Tibial nerve (tissue), 4 donors: ENCODE data around the gene KAT6B.

Source experiments
- EP300 ChIP-seq, 2 donors: sonication (generic); formaldehyde crosslinking; IDR thresholded peaks; one replicate each; pipeline ENCODE4 v1.6.1; 2017; ENCODE audit warnings: antibody characterized with exemption in 2 of 2, mild to moderate bottlenecking in 1 of 2
- POLR2A ChIP-seq, 2 donors: fragments of 450-650 bp; IDR thresholded peaks; one replicate each; pipeline ENCODE4 v1.6.1; 2017; ENCODE audit warnings: antibody characterized with exemption in 2 of 2, mild to moderate bottlenecking in 2 of 2, moderate library complexity in 2 of 2
- TF ChIP-seq, protein P1 (sequence below), 5 experiments: fragments of 200-600 bp in 3 of 5; fragments of 450-650 bp in 2 of 5; sonication (generic) in 3 of 5; IDR thresholded peaks; one replicate each; pipeline ENCODE4 v1.5.1; 2016 to 2019; ENCODE audit warnings: antibody characterized with exemption in 5 of 5, mild to moderate bottlenecking in 3 of 5, moderate library complexity in 2 of 5

DNA sequence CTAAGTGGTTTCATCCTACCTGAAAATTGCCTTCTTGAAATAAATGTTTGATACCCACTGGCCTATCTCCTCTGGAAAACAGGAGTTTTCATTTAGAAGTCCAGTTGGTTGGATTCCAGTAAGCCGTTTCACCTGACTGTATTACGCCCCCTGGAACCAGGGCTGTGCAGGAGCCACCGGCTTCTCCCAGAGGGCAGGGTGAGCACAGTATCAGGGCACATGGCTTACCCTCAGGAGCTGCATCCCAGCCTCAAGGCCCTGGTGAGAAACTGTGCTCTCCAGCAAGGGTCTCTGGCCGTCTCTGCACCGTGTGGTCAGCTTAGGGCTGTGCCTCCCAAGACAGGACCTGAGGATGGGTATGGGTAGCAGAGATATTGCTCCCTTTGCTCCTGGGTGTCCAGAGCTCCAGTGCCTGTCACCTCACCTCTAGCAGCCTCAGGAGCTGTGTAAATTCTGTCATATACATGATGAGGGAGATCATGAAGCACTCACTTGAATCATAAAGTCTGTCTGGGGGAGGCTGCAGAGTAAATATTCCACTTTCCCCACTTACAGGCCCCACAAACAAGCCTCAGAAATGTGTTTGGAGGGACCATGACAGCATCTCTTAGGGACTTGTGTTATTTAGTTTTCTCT, 175.4 kb downstream of the KAT6B start:
- TF ChIP-seq, protein P1, sequence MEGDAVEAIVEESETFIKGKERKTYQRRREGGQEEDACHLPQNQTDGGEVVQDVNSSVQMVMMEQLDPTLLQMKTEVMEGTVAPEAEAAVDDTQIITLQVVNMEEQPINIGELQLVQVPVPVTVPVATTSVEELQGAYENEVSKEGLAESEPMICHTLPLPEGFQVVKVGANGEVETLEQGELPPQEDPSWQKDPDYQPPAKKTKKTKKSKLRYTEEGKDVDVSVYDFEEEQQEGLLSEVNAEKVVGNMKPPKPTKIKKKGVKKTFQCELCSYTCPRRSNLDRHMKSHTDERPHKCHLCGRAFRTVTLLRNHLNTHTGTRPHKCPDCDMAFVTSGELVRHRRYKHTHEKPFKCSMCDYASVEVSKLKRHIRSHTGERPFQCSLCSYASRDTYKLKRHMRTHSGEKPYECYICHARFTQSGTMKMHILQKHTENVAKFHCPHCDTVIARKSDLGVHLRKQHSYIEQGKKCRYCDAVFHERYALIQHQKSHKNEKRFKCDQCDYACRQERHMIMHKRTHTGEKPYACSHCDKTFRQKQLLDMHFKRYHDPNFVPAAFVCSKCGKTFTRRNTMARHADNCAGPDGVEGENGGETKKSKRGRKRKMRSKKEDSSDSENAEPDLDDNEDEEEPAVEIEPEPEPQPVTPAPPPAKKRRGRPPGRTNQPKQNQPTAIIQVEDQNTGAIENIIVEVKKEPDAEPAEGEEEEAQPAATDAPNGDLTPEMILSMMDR (IDR thresholded peaks at IDR 0.05), result no peak
- TF ChIP-seq POLR2A (IDR thresholded peaks at IDR 0.05) (no peak), EP300 (IDR thresholded peaks at IDR 0.05) (no peak)
